DOHH2 (cell line): Measurements from ENCODE around the gene SIAH2.

ENCODE experiments used
- CTCF ChIP-seq: fragments of 200-600 bp; sonication (generic); IDR thresholded peaks from one replicate; pipeline ENCODE4 v1.5.1; 2014; ENCODE audit warnings: antibody characterized with exemption, mild to moderate bottlenecking, low read depth, low read length; ENCODE audit not compliant: poor library complexity, severe bottlenecking
- EZH2phosphoT487 ChIP-seq: fragments of 200-600 bp; sonication (generic); IDR thresholded peaks from 2 replicates; pipeline ENCODE4 v1.6.1; 2017; ENCODE audit warnings: borderline replicate concordance, mild to moderate bottlenecking, antibody characterized with exemption, low read length, moderate library complexity, mixed read lengths

GRCh38 chr3:150757768-150758167 is 5.2 kb downstream of the SIAH2 start:
- TF ChIP-seq CTCF (no peak), EZH2phosphoT487 (no peak)
